ENCODE measurements around the gene XKR3. TPM values are rescaled to one million over a fixed set of nuclear protein-coding genes. Genes with fewer than 3 reads are reported as not detected.

Gene XKR3
- total and polyA plus RNA-seq, 2 of the 8 experiments (the other 6 are each of a cell fraction or from before 2014, with no cell fraction given): 0.17 TPM; not detected in 1

GRCh38 chr22:16806401-16806800 is 18.8 kb downstream of the XKR3 start:
- Histone ChIP-seq H2BK120ac (replicated peaks; ENCODE audit: low read depth, low read length) (no peak overlapping the region), H3K18ac (ENCODE audit: extremely low read depth, low read length) (0 out of 2 replicates have a peak overlapping the region, but pooled peaks have one; percentile 11), H4K91ac (replicated peaks; ENCODE audit: insufficient read length, low read length) (no peak overlapping the region), H2AK5ac (ENCODE audit: low read depth, low read length) (no peak overlapping the region), H2BK15ac (ENCODE audit: low read length) (no peak overlapping the region), H3K4me2 (ENCODE audit: insufficient read depth in 1 of 2, low read depth in 2 of 2, low read length in 2 of 2) (no peak overlapping the region; a peak in 1 of 4 replicates), H3K36me3 (ENCODE audit: control insufficient read depth in 2 of 4, insufficient read depth in 4 of 4, low read length in 3 of 4) (no peaks in the 10 kb centered on the region), H2BK5ac (ENCODE audit: low read depth, low read length) (peak overlapping the region; percentile 61; the same call in 1 of the 2 replicates), H3K23me2 (ENCODE audit: low read depth, low read length) (no peaks in the 10 kb centered on the region), H2BK20ac (ENCODE audit: low read length) (no peak overlapping the region), H3K27me3 (replicated peaks in 1 of 4; ENCODE audit: control insufficient read depth in 3 of 4, extremely low read depth in 1 of 4, insufficient read depth in 3 of 4, low read length in 3 of 4) (no peaks in the 10 kb centered on the region), H3K4ac (replicated peaks; ENCODE audit: insufficient read length, low read depth, low read length) (no peak overlapping the region), H3K79me1 (ENCODE audit: low read depth, low read length) (no peaks in the 10 kb centered on the region), H3K56ac (replicated peaks; ENCODE audit: insufficient read length, low read depth, low read length) (no peak overlapping the region), H4K8ac (ENCODE audit: extremely low read depth, insufficient read depth, low read length) (no peak overlapping the region), H3K79me2 (ENCODE audit: control insufficient read depth in 1 of 2, insufficient read depth in 2 of 2, low read length in 2 of 2) (no peaks in the 10 kb centered on the region), H2AFZ (ENCODE audit: low read length) (no peak overlapping the region), H3K9ac (replicated peaks in 1 of 4; ENCODE audit: extremely low read depth in 1 of 4, low read depth in 3 of 4, low read length in 3 of 4) (no peak overlapping the region), H4K20me1 (replicated peaks in 1 of 2; ENCODE audit: control insufficient read depth in 1 of 2, insufficient read depth in 2 of 2, low read length in 2 of 2) (no peaks in the 10 kb centered on the region), H3K4me1 (replicated peaks in 1 of 4; ENCODE audit: control insufficient read depth in 3 of 4, insufficient read depth in 4 of 4, low read length in 3 of 4) (peaks cover 0 to 3% (median 3%) of the 10 kb centered on the region in 4 experiments; a peak in 2 of 7 replicates), H3K23ac (ENCODE audit: insufficient read length) (no peak overlapping the region), H4K5ac (ENCODE audit: insufficient read length, low read depth, low read length) (no peak overlapping the region), H3K4me3 (ENCODE audit: extremely low read depth in 1 of 4, insufficient read depth in 2 of 4, low read depth in 3 of 4, low read length in 4 of 4) (peak overlapping the region in 1 of 4 experiments; percentile 1; a peak in 1 of 8 replicates), H3K9me3 (ENCODE audit: insufficient read depth in 2 of 2, low read depth in 1 of 2, low read length in 1 of 2) (no peaks in the 10 kb centered on the region), H3K14ac (ENCODE audit: insufficient read length) (no peak overlapping the region), H2BK12ac (ENCODE audit: low read depth, low read length) (no peak overlapping the region), H3K27ac (ENCODE audit: low read depth, low read length) (no peak overlapping the region)
- WGBS, 2 experiments (ENCODE audit: extremely low coverage in 1 of 2, insufficient coverage in 1 of 2, insufficient read length in 1 of 2, insufficient replicate concordance in 2 of 2, low coverage in 1 of 2, low lambda C conversion rate in 2 of 2, missing lambda C conversion rate in 1 of 2): 52% methylated on average over 5 of the region's 5 CpGs; no CpG with 5 or more reads in 1 of the 2 experiments
- TF ChIP-seq EGR1 (IDR thresholded peaks at IDR 0.05; ENCODE audit: borderline replicate concordance, low read depth, low read length) (no peak), TCF12 (IDR thresholded peaks at IDR 0.05; ENCODE audit: low read depth, low read length) (no peak), MAFK (IDR thresholded peaks at IDR 0.05; ENCODE audit: low read depth, low read length) (no peak), PHF8 (conservative IDR thresholded peaks at IDR 0.05; ENCODE audit: low read depth, low read length) (no peak), RNF2 (IDR thresholded peaks at IDR 0.05; ENCODE audit: borderline replicate concordance, low read depth, low read length, missing control alignments, poor library complexity, severe bottlenecking) (no peak), RBBP5 (IDR thresholded peaks at IDR 0.05; ENCODE audit: borderline replicate concordance, low read depth, low read length) (no peak), ASH2L (IDR thresholded peaks at IDR 0.05; ENCODE audit: low read length) (no peak)
- TF ChIP-seq, protein P1, sequence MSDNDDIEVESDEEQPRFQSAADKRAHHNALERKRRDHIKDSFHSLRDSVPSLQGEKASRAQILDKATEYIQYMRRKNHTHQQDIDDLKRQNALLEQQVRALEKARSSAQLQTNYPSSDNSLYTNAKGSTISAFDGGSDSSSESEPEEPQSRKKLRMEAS (IDR thresholded peaks at IDR 0.05): no peak
- ChIA-PET POLR2A (ENCODE audit: partially characterized antibody) (interaction anchor here (1.0 kb wide), 1 partner anchor 13 kb away, joined by 3 read pairs; no protein-coding TSS in a partner anchor), CTCF (ENCODE audit: partially characterized antibody) (interaction anchor here (1.8 kb wide), 1 partner anchor 22 kb away, joined by 9 read pairs; no protein-coding TSS in a partner anchor)
- DNase-seq (ENCODE audit: low read depth in 1 of 2, low spot score in 2 of 2) (no peak), FAIRE-seq (no peak)
